Measurements from ENCODE around the gene ACSM3.

DNA sequence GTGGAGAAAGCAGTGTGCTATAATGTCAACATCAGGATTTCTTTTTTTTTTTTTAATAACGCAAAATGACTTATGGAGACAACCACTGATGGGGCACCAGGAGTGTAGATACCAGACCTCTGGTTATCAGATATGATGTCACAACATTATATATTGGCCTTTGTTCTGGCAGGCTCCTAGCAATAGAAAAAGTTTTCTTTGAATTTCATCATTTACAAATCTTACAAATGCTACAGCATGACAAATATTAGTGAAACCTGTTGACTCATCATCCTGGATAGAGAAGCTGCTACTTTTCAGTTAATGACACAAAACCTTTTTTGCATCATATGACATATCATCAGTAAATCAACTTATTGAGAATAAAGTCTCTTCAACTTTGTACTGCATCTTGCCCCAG lies 28.3 kb upstream of the ACSM3 start:
- TF ChIP-seq EZH2 (IDR thresholded peaks at IDR 0.05; ENCODE audit: insufficient read depth, poor library complexity, severe bottlenecking) (no peak), EZH2phosphoT487 (IDR thresholded peaks at IDR 0.05; ENCODE audit: insufficient read depth, low read depth) (no peak)
